ENCODE measurements around the gene SUSD1. TPM values are rescaled to one million over a fixed set of nuclear protein-coding genes. Genes with fewer than 3 reads are reported as not detected.
A peak's percentile ranks its signal among the peaks of the same experiment; 100 is the strongest.
"Not testable (repeated sequence)": the region's sequence is repeated elsewhere in the genome, so short reads cannot be mapped to it uniquely, and the experiment has no call there.

SUSD1 gene
- total and polyA plus RNA-seq, 9 of the 15 experiments (the other 6 are each of a cell fraction or from before 2014, with no cell fraction given): 10.9 to 44.4 (median 36.1) TPM

DNA sequence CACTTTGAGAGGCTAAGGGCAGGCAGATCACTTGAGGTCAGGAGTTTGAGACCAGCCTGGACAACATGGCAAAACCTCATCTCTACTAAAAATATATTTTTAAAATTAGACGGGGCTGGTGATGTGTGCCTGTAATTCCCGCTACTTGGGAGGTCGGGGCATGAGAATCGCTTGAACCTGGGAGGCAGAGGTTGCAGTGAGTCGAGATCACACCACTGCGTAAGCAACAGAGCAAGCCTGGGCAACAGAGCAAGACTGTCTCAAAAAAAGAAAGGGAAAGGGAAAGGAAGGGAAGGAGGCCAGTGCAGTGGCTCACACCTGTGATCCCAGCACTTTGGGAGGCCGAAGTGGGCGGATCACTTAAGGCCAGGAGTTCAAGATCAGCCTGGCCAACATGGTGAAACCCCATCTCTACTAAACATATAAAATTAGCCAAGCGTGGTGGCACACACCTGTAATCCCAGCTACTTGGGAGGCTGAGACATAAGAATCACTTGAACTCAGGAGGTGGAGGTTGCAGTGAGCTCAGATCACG, 101.4 kb downstream of the SUSD1 start:
- H3K9me1 ChIP-seq (ENCODE audit: control insufficient read depth, insufficient read depth, low read length); H4K20me1 ChIP-seq (replicated peaks; ENCODE audit: control insufficient read depth, insufficient read depth, low read length); H3K27me3 ChIP-seq (ENCODE audit: control insufficient read depth in 2 of 2, insufficient read depth in 2 of 2, low read length in 2 of 2); in situ Hi-C loops (cut with MboI); BruUV-seq (replicated peaks); DNase-seq (ENCODE audit: extremely low read depth in 1 of 4, low spot score in 3 of 4); H3K4me3 ChIP-seq; H3K9me3 ChIP-seq (replicated peaks; ENCODE audit: control insufficient read depth, insufficient read depth, low read depth, low read length); FAIRE-seq; ATAC-seq; H2AFZ ChIP-seq (ENCODE audit: low read depth, low read length): not testable (repeated sequence)
- WGBS (ENCODE audit: insufficient coverage, low coverage, missing lambda C conversion rate): 54% methylated on average over 10 of the region's 10 CpGs
- ChIA-PET POLR2A (interaction anchor here (0.6 kb wide), 1 partner anchor 476 kb away, joined by 3 read pairs; no protein-coding TSS in a partner anchor), CTCF (ENCODE audit: low intra/inter-chr PET ratio) (interaction anchor here (2.8 to 3.2 kb wide), 2 partner anchors 314 to 476 kb away, joined by 23 to 38 read pairs; no protein-coding TSS in a partner anchor)
- peak overlapping the region; percentile 34 to 71; a peak in 2 of 4 replicates for H3K9ac ChIP-seq (ENCODE audit: insufficient read depth in 1 of 2, low read depth in 2 of 2, low read length in 2 of 2)
- peaks cover 60% of the 10 kb centered on the region for H3K36me3 ChIP-seq (ENCODE audit: control insufficient read depth, insufficient read depth, low read length)
- peaks cover 34 to 52% of the 10 kb centered on the region in 2 experiments for H3K4me1 ChIP-seq (replicated peaks in 1 of 2; ENCODE audit: control insufficient read depth in 2 of 2, insufficient read depth in 2 of 2, low read length in 2 of 2)
- intact Hi-C loops (cut with micrococcal nuclease): loop anchor here (1.0 to 5.0 kb wide), 7 partner anchors 71 to 476 kb away; partner anchors contain the start of genes PTGR1 and UGCG
- H3K27ac ChIP-seq (ENCODE audit: extremely low read depth, low read depth, low read length): peak overlapping the region; percentile 81
- H3K79me2 ChIP-seq (ENCODE audit: control insufficient read depth, insufficient read depth, low read length): peaks cover 28% of the 10 kb centered on the region
- peak overlapping the region; percentile 80 for H3K4me2 ChIP-seq (ENCODE audit: insufficient read depth, low read length)
- peak; percentile 63 for TF ChIP-seq HLTF (IDR thresholded peaks at IDR 0.05)
- 0 out of 2 replicates have a peak, but pooled peaks have one; percentile 59 for TF ChIP-seq MEF2D (tag; conservative IDR thresholded peaks at IDR 0.05; ENCODE audit: low read depth)
- peak; percentile 66; the same call in 1 of the 2 replicates for TF ChIP-seq NFRKB (IDR thresholded peaks at IDR 0.05; ENCODE audit: low read depth)
- TF ChIP-seq, protein P1, sequence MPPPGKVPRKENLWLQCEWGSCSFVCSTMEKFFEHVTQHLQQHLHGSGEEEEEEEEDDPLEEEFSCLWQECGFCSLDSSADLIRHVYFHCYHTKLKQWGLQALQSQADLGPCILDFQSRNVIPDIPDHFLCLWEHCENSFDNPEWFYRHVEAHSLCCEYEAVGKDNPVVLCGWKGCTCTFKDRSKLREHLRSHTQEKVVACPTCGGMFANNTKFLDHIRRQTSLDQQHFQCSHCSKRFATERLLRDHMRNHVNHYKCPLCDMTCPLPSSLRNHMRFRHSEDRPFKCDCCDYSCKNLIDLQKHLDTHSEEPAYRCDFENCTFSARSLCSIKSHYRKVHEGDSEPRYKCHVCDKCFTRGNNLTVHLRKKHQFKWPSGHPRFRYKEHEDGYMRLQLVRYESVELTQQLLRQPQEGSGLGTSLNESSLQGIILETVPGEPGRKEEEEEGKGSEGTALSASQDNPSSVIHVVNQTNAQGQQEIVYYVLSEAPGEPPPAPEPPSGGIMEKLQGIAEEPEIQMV (tag; conservative IDR thresholded peaks at IDR 0.05; ENCODE audit: low read depth): 0 out of 2 replicates have a peak, but pooled peaks have one; percentile 27
- TF ChIP-seq NCOA1 (IDR thresholded peaks at IDR 0.05; ENCODE audit: low read depth): peak; percentile 25; the same call in 1 of the 2 replicates
- TF ChIP-seq, protein P2, sequence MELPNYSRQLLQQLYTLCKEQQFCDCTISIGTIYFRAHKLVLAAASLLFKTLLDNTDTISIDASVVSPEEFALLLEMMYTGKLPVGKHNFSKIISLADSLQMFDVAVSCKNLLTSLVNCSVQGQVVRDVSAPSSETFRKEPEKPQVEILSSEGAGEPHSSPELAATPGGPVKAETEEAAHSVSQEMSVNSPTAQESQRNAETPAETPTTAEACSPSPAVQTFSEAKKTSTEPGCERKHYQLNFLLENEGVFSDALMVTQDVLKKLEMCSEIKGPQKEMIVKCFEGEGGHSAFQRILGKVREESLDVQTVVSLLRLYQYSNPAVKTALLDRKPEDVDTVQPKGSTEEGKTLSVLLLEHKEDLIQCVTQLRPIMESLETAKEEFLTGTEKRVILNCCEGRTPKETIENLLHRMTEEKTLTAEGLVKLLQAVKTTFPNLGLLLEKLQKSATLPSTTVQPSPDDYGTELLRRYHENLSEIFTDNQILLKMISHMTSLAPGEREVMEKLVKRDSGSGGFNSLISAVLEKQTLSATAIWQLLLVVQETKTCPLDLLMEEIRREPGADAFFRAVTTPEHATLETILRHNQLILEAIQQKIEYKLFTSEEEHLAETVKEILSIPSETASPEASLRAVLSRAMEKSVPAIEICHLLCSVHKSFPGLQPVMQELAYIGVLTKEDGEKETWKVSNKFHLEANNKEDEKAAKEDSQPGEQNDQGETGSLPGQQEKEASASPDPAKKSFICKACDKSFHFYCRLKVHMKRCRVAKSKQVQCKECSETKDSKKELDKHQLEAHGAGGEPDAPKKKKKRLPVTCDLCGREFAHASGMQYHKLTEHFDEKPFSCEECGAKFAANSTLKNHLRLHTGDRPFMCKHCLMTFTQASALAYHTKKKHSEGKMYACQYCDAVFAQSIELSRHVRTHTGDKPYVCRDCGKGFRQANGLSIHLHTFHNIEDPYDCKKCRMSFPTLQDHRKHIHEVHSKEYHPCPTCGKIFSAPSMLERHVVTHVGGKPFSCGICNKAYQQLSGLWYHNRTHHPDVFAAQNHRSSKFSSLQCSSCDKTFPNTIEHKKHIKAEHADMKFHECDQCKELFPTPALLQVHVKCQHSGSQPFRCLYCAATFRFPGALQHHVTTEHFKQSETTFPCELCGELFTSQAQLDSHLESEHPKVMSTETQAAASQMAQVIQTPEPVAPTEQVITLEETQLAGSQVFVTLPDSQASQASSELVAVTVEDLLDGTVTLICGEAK (IDR thresholded peaks at IDR 0.05): peak; percentile 21; the same call in 1 of the 2 replicates
- TF ChIP-seq, protein P2 (CRISPR knock-in tag; IDR thresholded peaks at IDR 0.05): not testable (repeated sequence)
- TF ChIP-seq ADNP (tag; IDR thresholded peaks at IDR 0.05): peak; percentile 16; the same call in 1 of the 2 replicates
- peak; percentile 37; the same call in 1 of the 2 replicates for TF ChIP-seq ZNF583 (CRISPR knock-in tag; IDR thresholded peaks at IDR 0.05)
- 0 out of 2 replicates have a peak, but pooled peaks have one; percentile 4 for TF ChIP-seq BRD4 (IDR thresholded peaks at IDR 0.05)
- TF ChIP-seq ZNF134 (CRISPR knock-in tag; conservative IDR thresholded peaks at IDR 0.05): 0 out of 2 replicates have a peak, but pooled peaks have one; percentile 12
- peak; percentile 53; the same call in 1 of the 2 replicates for TF ChIP-seq NFXL1 (CRISPR knock-in tag; IDR thresholded peaks at IDR 0.05)

Measured in K562 (cell line).